ENCODE measurements around the gene VMP1. TPM values are rescaled to one million over a fixed set of nuclear protein-coding genes. Genes with fewer than 3 reads are reported as not detected.

Gene VMP1
- total RNA-seq, 1 experiment from 2014 or later, result 72.8 TPM

DNA sequence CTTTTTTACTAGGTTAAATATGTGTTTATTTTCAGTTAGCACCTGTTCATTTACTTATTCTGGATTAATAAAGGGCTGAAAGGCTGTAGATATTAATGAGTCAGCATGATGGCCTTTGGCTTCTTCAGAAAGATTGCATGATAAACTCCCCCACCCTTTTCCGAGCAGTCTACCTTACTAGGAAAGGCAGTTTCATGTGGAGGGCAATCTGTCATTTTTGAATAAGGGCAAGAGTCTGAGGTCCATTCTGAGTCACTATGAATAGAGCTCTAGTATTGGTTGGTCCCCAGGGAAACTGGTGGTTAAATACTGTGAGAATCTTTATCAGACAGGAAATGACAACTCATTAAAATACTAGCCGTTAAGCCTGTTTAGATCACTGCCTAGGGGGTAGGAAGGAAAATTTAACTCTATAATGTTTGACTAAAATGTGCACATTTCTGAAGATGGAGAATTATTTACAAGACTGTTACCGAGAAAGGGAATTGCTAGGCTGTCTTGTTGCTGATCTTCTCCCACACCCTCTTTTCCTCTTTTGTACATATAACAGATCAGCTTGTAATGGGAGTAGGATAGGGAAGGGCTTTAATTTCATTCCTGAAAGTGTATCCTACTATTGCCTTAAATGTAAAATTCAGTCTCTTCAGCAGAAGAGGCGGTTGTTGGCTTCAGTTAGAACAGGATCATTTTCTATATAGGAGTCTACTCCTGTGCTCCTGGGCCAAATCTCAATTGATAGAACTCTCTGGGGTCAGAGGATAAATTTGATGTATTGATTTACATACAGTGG, 122.0 kb downstream of the VMP1 start:
- ATAC-seq (peak; percentile 40), DNase-seq (ENCODE audit: low spot score) (no peak)
- CTCF ChIA-PET, result interaction anchor here (1.5 kb wide), 1 partner anchor 24 kb away, joined by 6 read pairs; no protein-coding TSS in a partner anchor
- no peaks in the 10 kb centered on the region for H3K9me3 Mint-ChIP-seq
- H3K27ac Mint-ChIP-seq, result peak overlapping the region; percentile 52
- H3K36me3 Mint-ChIP-seq, result no peaks in the 10 kb centered on the region
- no peaks in the 10 kb centered on the region for H3K27me3 Mint-ChIP-seq (ENCODE audit: low read depth)
- H3K4me3 Mint-ChIP-seq, result no peak overlapping the region
- POLR2A ChIA-PET, result no interaction called here
- no peak for TF ChIP-seq CREM (CRISPR knock-in tag; IDR thresholded peaks at IDR 0.05)
- peak; percentile 74 for TF ChIP-seq GABPB1 (CRISPR knock-in tag; IDR thresholded peaks at IDR 0.05)
- H3K4me1 Mint-ChIP-seq, result peaks cover 53% of the 10 kb centered on the region

DNA sequence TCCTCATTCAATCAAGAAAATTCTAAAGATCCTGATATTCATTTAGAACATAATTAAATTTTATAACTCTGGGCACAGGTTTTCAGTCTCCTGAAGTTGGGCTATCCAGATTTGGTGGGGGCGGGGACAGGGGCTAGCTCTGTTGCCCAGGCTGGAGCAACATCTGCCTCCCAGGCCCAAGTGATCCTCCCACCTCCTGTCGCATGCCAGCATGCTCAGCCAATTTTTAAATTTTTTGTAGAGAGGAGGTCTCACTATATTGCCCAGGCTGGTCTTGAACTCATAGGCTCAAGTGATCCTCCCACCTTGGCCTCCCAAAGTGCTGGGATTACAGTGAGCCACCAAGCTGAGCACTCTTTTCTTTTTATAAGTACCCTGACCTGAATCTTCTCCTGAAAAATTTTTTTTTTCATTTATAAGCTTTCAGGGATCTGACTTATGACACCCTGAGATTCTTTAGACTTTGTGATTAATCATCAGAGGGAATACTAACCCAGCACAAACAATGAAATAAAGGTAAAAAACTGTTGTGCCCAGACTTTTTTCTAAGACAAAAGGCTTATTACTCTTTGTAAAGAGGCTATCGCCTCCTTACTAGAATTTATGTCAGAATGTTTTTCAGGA, 122.7 kb downstream of the VMP1 start:
- no peaks in the 10 kb centered on the region for H3K36me3 Mint-ChIP-seq
- peaks cover 53% of the 10 kb centered on the region for H3K4me1 Mint-ChIP-seq
- no peak overlapping the region for H3K4me3 Mint-ChIP-seq
- DNase-seq (ENCODE audit: low spot score), result no peak
- peak overlapping the region; percentile 36; the same call in 1 of the 2 replicates for H3K27ac Mint-ChIP-seq
- ATAC-seq, result peak; percentile 22; the same call in 1 of the 2 replicates
- CTCF ChIA-PET, result interaction anchor here (1.5 kb wide), 1 partner anchor 23 kb away, joined by 6 read pairs; no protein-coding TSS in a partner anchor
- POLR2A ChIA-PET, result no interaction called here
- no peaks in the 10 kb centered on the region for H3K27me3 Mint-ChIP-seq (ENCODE audit: low read depth)
- H3K9me3 Mint-ChIP-seq, result no peaks in the 10 kb centered on the region
- TF ChIP-seq TCF7 (CRISPR knock-in tag; IDR thresholded peaks at IDR 0.05; ENCODE audit: low read depth) (no peak), ZNF121 (CRISPR knock-in tag; IDR thresholded peaks at IDR 0.05) (0 out of 2 replicates have a peak, but pooled peaks have one; percentile 5), CBFB (CRISPR knock-in tag; IDR thresholded peaks at IDR 0.05; ENCODE audit: low read depth) (no peak)

DNA sequence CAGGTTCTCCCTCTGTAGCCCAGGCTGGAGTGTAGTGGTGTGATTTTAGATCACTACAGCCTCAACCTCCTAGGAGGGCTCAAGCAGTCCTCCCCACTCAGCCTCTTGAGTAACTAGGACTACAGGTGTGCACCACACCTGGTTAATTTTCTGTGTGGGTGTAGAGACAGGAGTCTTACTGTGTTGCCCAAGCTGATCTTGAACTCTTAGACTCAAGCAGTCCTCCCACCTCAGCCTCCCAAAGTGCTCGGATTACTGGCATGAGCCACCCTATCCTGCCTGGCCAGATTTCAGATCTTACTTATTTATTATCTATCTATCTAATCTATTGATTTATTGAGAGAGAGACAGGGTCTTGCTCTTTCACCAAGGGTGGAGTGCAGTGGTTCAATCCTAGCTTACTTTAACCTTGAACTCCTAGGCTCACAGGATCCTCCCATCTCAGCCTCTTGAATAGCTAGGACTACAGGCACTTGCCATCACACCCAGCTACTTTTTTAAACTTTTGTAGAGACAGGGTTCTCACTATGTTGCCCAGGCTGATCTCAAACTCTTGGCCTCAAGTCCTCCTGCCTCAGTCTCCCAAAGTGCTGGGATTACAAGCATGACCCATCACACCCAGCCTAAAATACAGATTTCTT, 123.5 kb downstream of the VMP1 start:
- POLR2A ChIA-PET, result interaction anchor here (1.0 kb wide), 1 partner anchor 13 kb away, joined by 3 read pairs; no protein-coding TSS in a partner anchor
- CTCF ChIA-PET, result interaction anchor here (1.0 to 1.1 kb wide), 2 partner anchors 83 to 206 kb away, joined by 4 to 6 read pairs; no protein-coding TSS in a partner anchor
- peak overlapping the region; percentile 80 for H3K27ac Mint-ChIP-seq
- no peak overlapping the region for H3K4me3 Mint-ChIP-seq
- TF ChIP-seq, protein P1, sequence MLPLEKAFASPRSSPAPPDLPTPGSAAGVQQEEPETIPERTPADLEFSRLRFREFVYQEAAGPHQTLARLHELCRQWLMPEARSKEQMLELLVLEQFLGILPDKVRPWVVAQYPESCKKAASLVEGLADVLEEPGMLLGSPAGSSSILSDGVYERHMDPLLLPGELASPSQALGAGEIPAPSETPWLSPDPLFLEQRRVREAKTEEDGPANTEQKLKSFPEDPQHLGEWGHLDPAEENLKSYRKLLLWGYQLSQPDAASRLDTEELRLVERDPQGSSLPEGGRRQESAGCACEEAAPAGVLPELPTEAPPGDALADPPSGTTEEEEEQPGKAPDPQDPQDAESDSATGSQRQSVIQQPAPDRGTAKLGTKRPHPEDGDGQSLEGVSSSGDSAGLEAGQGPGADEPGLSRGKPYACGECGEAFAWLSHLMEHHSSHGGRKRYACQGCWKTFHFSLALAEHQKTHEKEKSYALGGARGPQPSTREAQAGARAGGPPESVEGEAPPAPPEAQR (CRISPR knock-in tag; IDR thresholded peaks at IDR 0.05), result no peak
- TF ChIP-seq SP1 (CRISPR knock-in tag; conservative IDR thresholded peaks at IDR 0.05) (no peak), SOX15 (CRISPR knock-in tag; IDR thresholded peaks at IDR 0.05) (no peak), ZNF121 (CRISPR knock-in tag; IDR thresholded peaks at IDR 0.05) (0 out of 2 replicates have a peak, but pooled peaks have one; percentile 4)
- TF ChIP-seq, protein P2, sequence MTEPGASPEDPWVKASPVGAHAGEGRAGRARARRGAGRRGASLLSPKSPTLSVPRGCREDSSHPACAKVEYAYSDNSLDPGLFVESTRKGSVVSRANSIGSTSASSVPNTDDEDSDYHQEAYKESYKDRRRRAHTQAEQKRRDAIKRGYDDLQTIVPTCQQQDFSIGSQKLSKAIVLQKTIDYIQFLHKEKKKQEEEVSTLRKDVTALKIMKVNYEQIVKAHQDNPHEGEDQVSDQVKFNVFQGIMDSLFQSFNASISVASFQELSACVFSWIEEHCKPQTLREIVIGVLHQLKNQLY (CRISPR knock-in tag; IDR thresholded peaks at IDR 0.05), result no peak
- no peaks in the 10 kb centered on the region for H3K36me3 Mint-ChIP-seq
- H3K9me3 Mint-ChIP-seq, result no peaks in the 10 kb centered on the region
- ATAC-seq (no peak), DNase-seq (ENCODE audit: low spot score) (no peak)
- peaks cover 46% of the 10 kb centered on the region for H3K4me1 Mint-ChIP-seq
- no peaks in the 10 kb centered on the region for H3K27me3 Mint-ChIP-seq (ENCODE audit: low read depth)

DNA sequence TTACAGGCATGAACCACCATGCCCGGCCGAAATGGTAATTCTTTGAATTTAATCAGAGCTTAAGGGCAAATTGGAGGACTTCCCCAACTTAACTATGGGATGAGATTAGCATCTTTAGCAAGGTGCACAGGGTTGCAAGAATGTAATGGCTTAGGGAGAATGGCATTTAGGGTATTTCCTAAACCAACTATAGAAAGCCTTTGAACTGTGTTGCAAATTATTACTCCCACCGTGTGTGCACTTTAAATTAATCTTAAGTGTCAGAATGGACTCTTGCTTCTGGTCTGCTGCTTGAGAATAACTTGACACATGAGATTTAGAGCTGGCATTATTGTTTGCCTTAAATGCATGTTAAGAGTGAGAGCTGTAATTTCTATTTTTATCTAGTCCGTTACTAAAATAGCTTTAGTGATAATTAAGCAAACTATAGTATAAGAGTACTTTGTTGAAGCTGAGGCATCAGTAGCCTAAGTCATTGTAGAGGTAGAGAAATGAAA, 125.5 kb downstream of the VMP1 start:
- H3K36me3 Mint-ChIP-seq, result peaks cover 2% of the 10 kb centered on the region; the same call in 1 of the 2 replicates
- CTCF ChIA-PET, result interaction anchor here (0.7 to 1.3 kb wide), 2 partner anchors 7 to 20 kb away, joined by 3 to 6 read pairs; no protein-coding TSS in a partner anchor
- H3K4me1 Mint-ChIP-seq, result peaks cover 43% of the 10 kb centered on the region
- no peak for ATAC-seq
- peak overlapping the region; percentile 69 for H3K27ac Mint-ChIP-seq
- no peaks in the 10 kb centered on the region for H3K27me3 Mint-ChIP-seq (ENCODE audit: low read depth)
- no peak for DNase-seq (ENCODE audit: low spot score)
- no peaks in the 10 kb centered on the region for H3K9me3 Mint-ChIP-seq
- H3K4me3 Mint-ChIP-seq, result no peak overlapping the region
- POLR2A ChIA-PET, result no interaction called here
- TF ChIP-seq RELA (CRISPR knock-in tag; IDR thresholded peaks at IDR 0.05; ENCODE audit: borderline replicate concordance), result no peak
- TF ChIP-seq GABPB1 (CRISPR knock-in tag; IDR thresholded peaks at IDR 0.05), result no peak
- TF ChIP-seq, protein P3, sequence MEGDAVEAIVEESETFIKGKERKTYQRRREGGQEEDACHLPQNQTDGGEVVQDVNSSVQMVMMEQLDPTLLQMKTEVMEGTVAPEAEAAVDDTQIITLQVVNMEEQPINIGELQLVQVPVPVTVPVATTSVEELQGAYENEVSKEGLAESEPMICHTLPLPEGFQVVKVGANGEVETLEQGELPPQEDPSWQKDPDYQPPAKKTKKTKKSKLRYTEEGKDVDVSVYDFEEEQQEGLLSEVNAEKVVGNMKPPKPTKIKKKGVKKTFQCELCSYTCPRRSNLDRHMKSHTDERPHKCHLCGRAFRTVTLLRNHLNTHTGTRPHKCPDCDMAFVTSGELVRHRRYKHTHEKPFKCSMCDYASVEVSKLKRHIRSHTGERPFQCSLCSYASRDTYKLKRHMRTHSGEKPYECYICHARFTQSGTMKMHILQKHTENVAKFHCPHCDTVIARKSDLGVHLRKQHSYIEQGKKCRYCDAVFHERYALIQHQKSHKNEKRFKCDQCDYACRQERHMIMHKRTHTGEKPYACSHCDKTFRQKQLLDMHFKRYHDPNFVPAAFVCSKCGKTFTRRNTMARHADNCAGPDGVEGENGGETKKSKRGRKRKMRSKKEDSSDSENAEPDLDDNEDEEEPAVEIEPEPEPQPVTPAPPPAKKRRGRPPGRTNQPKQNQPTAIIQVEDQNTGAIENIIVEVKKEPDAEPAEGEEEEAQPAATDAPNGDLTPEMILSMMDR (IDR thresholded peaks at IDR 0.05), result no peak
- TF ChIP-seq, protein P4, sequence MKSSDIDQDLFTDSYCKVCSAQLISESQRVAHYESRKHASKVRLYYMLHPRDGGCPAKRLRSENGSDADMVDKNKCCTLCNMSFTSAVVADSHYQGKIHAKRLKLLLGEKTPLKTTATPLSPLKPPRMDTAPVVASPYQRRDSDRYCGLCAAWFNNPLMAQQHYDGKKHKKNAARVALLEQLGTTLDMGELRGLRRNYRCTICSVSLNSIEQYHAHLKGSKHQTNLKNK (CRISPR knock-in tag; IDR thresholded peaks at IDR 0.05), result no peak
- TF ChIP-seq, protein P5, sequence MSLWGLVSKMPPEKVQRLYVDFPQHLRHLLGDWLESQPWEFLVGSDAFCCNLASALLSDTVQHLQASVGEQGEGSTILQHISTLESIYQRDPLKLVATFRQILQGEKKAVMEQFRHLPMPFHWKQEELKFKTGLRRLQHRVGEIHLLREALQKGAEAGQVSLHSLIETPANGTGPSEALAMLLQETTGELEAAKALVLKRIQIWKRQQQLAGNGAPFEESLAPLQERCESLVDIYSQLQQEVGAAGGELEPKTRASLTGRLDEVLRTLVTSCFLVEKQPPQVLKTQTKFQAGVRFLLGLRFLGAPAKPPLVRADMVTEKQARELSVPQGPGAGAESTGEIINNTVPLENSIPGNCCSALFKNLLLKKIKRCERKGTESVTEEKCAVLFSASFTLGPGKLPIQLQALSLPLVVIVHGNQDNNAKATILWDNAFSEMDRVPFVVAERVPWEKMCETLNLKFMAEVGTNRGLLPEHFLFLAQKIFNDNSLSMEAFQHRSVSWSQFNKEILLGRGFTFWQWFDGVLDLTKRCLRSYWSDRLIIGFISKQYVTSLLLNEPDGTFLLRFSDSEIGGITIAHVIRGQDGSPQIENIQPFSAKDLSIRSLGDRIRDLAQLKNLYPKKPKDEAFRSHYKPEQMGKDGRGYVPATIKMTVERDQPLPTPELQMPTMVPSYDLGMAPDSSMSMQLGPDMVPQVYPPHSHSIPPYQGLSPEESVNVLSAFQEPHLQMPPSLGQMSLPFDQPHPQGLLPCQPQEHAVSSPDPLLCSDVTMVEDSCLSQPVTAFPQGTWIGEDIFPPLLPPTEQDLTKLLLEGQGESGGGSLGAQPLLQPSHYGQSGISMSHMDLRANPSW (CRISPR knock-in tag; conservative IDR thresholded peaks at IDR 0.05; ENCODE audit: low read depth), result no peak
- no peak for TF ChIP-seq ZNF263 (CRISPR knock-in tag; IDR thresholded peaks at IDR 0.05; ENCODE audit: low read depth)
- TF ChIP-seq ZNF671 (CRISPR knock-in tag; IDR thresholded peaks at IDR 0.05), result no peak
- TF ChIP-seq, protein P6, sequence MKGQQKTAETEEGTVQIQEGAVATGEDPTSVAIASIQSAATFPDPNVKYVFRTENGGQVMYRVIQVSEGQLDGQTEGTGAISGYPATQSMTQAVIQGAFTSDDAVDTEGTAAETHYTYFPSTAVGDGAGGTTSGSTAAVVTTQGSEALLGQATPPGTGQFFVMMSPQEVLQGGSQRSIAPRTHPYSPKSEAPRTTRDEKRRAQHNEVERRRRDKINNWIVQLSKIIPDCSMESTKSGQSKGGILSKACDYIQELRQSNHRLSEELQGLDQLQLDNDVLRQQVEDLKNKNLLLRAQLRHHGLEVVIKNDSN (CRISPR knock-in tag; IDR thresholded peaks at IDR 0.05), result no peak

All from WTC11 (cell line).